OCI-LY3 (cell line): Measurements from ENCODE around the gene NR1D2.

Source experiments
- H2AFZ ChIP-seq: fragments of 200-600, 300-600 bp; shearing (Covaris generic); 2 replicates; pipeline ENCODE4 v1.6.0; 2014; ENCODE audit warnings: antibody characterized with exemption, low read depth, low read length
- H3K27ac ChIP-seq: fragments of 200-600, 300-600 bp; sonication (generic); 2 replicates; pipeline ENCODE4 v1.5.1; 2014; ENCODE audit warnings: mild to moderate bottlenecking, low read length, moderate library complexity, mixed read lengths
- H3K27me3 ChIP-seq: fragments of 200-600, 300-600 bp; sonication (generic); 2 replicates; pipeline ENCODE4 v1.6.1; 2014; ENCODE audit warnings: low read depth, low read length, mixed read lengths
- H3K36me3 ChIP-seq: fragments of 200-600, 300-600 bp; sonication (generic); replicated peaks from 2 replicates; pipeline ENCODE3; 2014; ENCODE audit warnings: low read depth, low read length, mixed read lengths
- H3K4me1 ChIP-seq: fragments of 300-600, 200-600 bp; sonication (generic); 2 replicates; pipeline ENCODE4 v1.6.1; 2014; ENCODE audit warnings: low read length, mixed read lengths
- H3K4me2 ChIP-seq: fragments of 200-600, 300-600 bp; sonication (generic); 2 replicates; pipeline ENCODE4 v1.6.1; 2014; ENCODE audit warnings: low read length, mixed read lengths
- H3K4me3 ChIP-seq: fragments of 300-600, 200-600 bp; sonication (generic); 2 replicates; pipeline ENCODE4 v1.5.1; 2014; ENCODE audit warnings: antibody characterized with exemption, mild to moderate bottlenecking, low read length, moderate library complexity
- H3K79me2 ChIP-seq: fragments of 300-600, 200-600 bp; shearing (Covaris generic); 2 replicates; pipeline ENCODE4 v1.6.1; 2014; ENCODE audit warnings: mild to moderate bottlenecking, low read length, mixed read lengths
- H3K9ac ChIP-seq: fragments of 300-600, 200-600 bp; shearing (Covaris generic); 2 replicates; pipeline ENCODE4 v1.6.0; 2014; ENCODE audit warnings: mild to moderate bottlenecking, low read length, moderate library complexity
- H3K9me3 ChIP-seq: fragments of 200-600, 300-600 bp; shearing (Covaris generic); 2 replicates; pipeline ENCODE4 v1.6.1; 2014; ENCODE audit warnings: low read length, mixed read lengths; ENCODE audit not compliant: insufficient read depth
- H4K20me1 ChIP-seq: fragments of 200-600, 300-600 bp; sonication (generic); 2 replicates; pipeline ENCODE4 v1.6.1; 2016; ENCODE audit warnings: low read length, mixed read lengths; ENCODE audit not compliant: insufficient read depth
- EZH2phosphoT487 ChIP-seq: fragments of 200-600 bp; shearing (Covaris generic); IDR thresholded peaks from 2 replicates; pipeline ENCODE4 v1.6.1; 2018; ENCODE audit warnings: antibody characterized with exemption, mixed run types, low read depth
- TF ChIP-seq, protein P1 (sequence below): fragments of 200-600, 300-600 bp; sonication (generic); IDR thresholded peaks from 2 replicates; pipeline ENCODE4 v1.5.1; 2014; ENCODE audit warnings: antibody characterized with exemption, low read length, low read depth

NR1D2 gene

DNA sequence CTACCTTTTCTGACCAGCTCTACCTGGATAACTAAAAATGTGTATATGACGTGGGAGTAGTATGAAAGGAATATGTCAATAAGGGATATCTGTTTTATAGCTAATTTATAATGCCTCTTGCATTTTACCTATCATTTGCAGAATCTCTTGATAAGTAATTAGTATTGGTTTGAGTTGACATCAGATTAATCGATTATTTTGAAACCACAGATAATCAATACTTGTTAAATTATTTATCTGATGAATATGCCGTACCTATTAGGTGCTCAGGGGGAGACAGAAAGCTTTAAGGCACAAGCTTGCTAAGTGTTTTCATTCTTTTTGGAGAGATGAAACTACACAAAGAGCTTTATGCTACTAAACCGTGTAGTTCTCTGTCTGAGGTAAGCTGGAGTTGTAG is 24.3 kb downstream of the NR1D2 start:
- Histone ChIP-seq H2AFZ (no peak overlapping the region), H3K4me1 (no peaks in the 10 kb centered on the region), H3K27ac (no peak overlapping the region), H3K4me2 (no peak overlapping the region), H3K4me3 (no peak overlapping the region), H3K79me2 (no peaks in the 10 kb centered on the region), H3K9ac (no peak overlapping the region), H3K27me3 (no peaks in the 10 kb centered on the region), H4K20me1 (no peaks in the 10 kb centered on the region), H3K9me3 (no peaks in the 10 kb centered on the region), H3K36me3 (no peaks in the 10 kb centered on the region)
- TF ChIP-seq, protein P1, sequence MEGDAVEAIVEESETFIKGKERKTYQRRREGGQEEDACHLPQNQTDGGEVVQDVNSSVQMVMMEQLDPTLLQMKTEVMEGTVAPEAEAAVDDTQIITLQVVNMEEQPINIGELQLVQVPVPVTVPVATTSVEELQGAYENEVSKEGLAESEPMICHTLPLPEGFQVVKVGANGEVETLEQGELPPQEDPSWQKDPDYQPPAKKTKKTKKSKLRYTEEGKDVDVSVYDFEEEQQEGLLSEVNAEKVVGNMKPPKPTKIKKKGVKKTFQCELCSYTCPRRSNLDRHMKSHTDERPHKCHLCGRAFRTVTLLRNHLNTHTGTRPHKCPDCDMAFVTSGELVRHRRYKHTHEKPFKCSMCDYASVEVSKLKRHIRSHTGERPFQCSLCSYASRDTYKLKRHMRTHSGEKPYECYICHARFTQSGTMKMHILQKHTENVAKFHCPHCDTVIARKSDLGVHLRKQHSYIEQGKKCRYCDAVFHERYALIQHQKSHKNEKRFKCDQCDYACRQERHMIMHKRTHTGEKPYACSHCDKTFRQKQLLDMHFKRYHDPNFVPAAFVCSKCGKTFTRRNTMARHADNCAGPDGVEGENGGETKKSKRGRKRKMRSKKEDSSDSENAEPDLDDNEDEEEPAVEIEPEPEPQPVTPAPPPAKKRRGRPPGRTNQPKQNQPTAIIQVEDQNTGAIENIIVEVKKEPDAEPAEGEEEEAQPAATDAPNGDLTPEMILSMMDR, result no peak
- TF ChIP-seq EZH2phosphoT487, result no peak

GRCh38 chr3:23971684-23972083 is 26.6 kb downstream of the NR1D2 start:
- TF ChIP-seq, protein P1, result no peak
- TF ChIP-seq EZH2phosphoT487, result no peak
- no peak overlapping the region for H3K4me2 ChIP-seq
- H3K36me3 ChIP-seq, result peaks cover 7% of the 10 kb centered on the region
- no peak overlapping the region for H3K27ac ChIP-seq
- no peaks in the 10 kb centered on the region for H3K27me3 ChIP-seq
- H3K9ac ChIP-seq, result no peak overlapping the region
- H3K9me3 ChIP-seq, result no peaks in the 10 kb centered on the region
- H2AFZ ChIP-seq, result no peak overlapping the region
- H4K20me1 ChIP-seq, result no peaks in the 10 kb centered on the region
- H3K79me2 ChIP-seq, result no peaks in the 10 kb centered on the region
- H3K4me1 ChIP-seq, result no peaks in the 10 kb centered on the region
- H3K4me3 ChIP-seq, result no peak overlapping the region

DNA sequence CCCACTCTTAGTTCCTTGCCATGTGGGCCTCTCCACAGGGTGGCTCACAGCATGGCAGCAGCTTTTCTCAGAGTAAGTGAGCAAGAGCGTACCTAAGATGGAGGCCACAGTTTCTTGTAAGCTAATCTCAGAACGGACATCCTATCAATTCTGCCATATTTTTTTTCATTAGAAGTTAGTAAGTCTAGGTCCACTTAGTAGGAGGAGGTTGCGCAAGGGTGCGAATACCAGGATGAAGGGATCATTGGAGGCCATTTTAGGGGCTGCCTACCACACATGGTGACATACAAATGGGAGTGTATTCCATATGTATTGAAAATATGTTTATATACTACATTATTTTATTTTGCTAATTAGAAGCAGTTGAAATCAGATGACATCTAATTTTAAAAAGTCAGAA is 31.5 kb downstream of the NR1D2 start:
- H3K9ac ChIP-seq, result no peak overlapping the region
- H3K27me3 ChIP-seq, result no peaks in the 10 kb centered on the region
- no peak overlapping the region for H3K4me3 ChIP-seq
- no peak overlapping the region for H2AFZ ChIP-seq
- no peaks in the 10 kb centered on the region for H4K20me1 ChIP-seq
- H3K9me3 ChIP-seq, result no peaks in the 10 kb centered on the region
- no peaks in the 10 kb centered on the region for H3K4me1 ChIP-seq
- H3K36me3 ChIP-seq, result peaks cover 7% of the 10 kb centered on the region
- H3K27ac ChIP-seq, result no peak overlapping the region
- no peaks in the 10 kb centered on the region for H3K79me2 ChIP-seq
- TF ChIP-seq, protein P1, result no peak
- no peak for TF ChIP-seq EZH2phosphoT487
- H3K4me2 ChIP-seq, result no peak overlapping the region

- no peaks in the 10 kb centered on the region for H3K4me1 ChIP-seq
- H3K27me3 ChIP-seq, result no peaks in the 10 kb centered on the region
- H3K9me3 ChIP-seq, result no peaks in the 10 kb centered on the region
- H3K27ac ChIP-seq, result no peak overlapping the region
- no peak overlapping the region for H3K9ac ChIP-seq
- H3K4me3 ChIP-seq, result no peak overlapping the region
- no peaks in the 10 kb centered on the region for H3K79me2 ChIP-seq
- no peak overlapping the region for H3K4me2 ChIP-seq
- peaks cover 7% of the 10 kb centered on the region for H3K36me3 ChIP-seq
- no peak overlapping the region for H2AFZ ChIP-seq
- no peaks in the 10 kb centered on the region for H4K20me1 ChIP-seq
- TF ChIP-seq EZH2phosphoT487, result no peak
- TF ChIP-seq, protein P1, result no peak
These were observed 34.5 kb downstream of the NR1D2 start for GRCh38 chr3:23979569-23979968.
